ENCODE measurements around the gene METTL24. TPM values are rescaled to one million over a fixed set of nuclear protein-coding genes. Genes with fewer than 3 reads are reported as not detected.

The METTL24 gene
- total and polyA plus RNA-seq, 2 of the 8 experiments (the other 6 are each of a cell fraction or from before 2014, with no cell fraction given): 0.30 to 0.39 TPM

GRCh38 chr6:110394409-110394808, 36.3 kb upstream of the METTL24 start (continued):
- TF ChIP-seq KDM1A (IDR thresholded peaks at IDR 0.05; ENCODE audit: borderline replicate concordance, low read length): no peak
